HEK293 (cell line): Measurements from ENCODE around the gene TTC9.

Experiments used
- CTCF ChIA-PET: fragments of 350-600 bp; formaldehyde crosslinking; extraction: SDS; loops from one replicate; lab custom pipeline; 2021; ENCODE audit warnings: antibody characterized with exemption; lab: Yijun Ruan, JAX
- POLR2A ChIA-PET: fragments of 300-600 bp; formaldehyde crosslinking; extraction: SDS; loops from one replicate; lab custom pipeline; 2020; ENCODE audit warnings: antibody characterized with exemption, inconsistent platforms; lab: Yijun Ruan, JAX
- H3K27ac ChIP-seq: fragments of 200-500 bp; sonication (Bioruptor generic); 2 replicates; pipeline ENCODE4 v1.5.1; 2014; ENCODE audit warnings: low read depth, low read length, control low read depth, inconsistent platforms; ENCODE audit errors: extremely low read depth
- H3K36me3 ChIP-seq, 2 experiments: fragments of 200-500 bp in 1 of 2; sonication (Bioruptor generic) in 1 of 2; 1 replicate in 1 of 2; 2 replicates in 1 of 2; pipeline ENCODE4 v1.5.1; 2014 to 2017; ENCODE audit warnings: inconsistent platforms in 2 of 2, low read length in 2 of 2; ENCODE audit not compliant: control insufficient read depth in 2 of 2, insufficient read depth in 1 of 2
- H3K4me1 ChIP-seq: fragments of 200-500 bp; sonication (Bioruptor generic); 2 replicates; pipeline ENCODE4 v1.5.1; 2014; ENCODE audit warnings: mild to moderate bottlenecking, low read length, inconsistent platforms; ENCODE audit not compliant: control insufficient read depth, insufficient read depth
- H3K4me3 ChIP-seq: 2 replicates; pipeline ENCODE4 v1.5.1; 2011; ENCODE audit warnings: low read depth, mild to moderate bottlenecking, control low read depth, low read length, moderate library complexity
- H3K9me3 ChIP-seq: fragments of 200-500 bp; sonication (Bioruptor generic); 2 replicates; pipeline ENCODE4 v1.5.1; 2014; ENCODE audit warnings: low read depth, low read length, inconsistent platforms; ENCODE audit not compliant: control insufficient read depth, insufficient read depth
- AEBP2 ChIP-seq: fragments of 450-650 bp; formaldehyde crosslinking; IDR thresholded peaks from 2 replicates; pipeline ENCODE4 v1.5.1; 2016; ENCODE audit warnings: missing biosample characterization, missing genetic modification characterization, borderline replicate concordance
- BCL11A ChIP-seq: fragments of 450-650 bp; formaldehyde crosslinking; IDR thresholded peaks from 2 replicates; pipeline ENCODE4 v1.5.1; 2016; ENCODE audit warnings: low read depth, missing biosample characterization, missing genetic modification characterization
- TCF7L2 ChIP-seq: IDR thresholded peaks from 2 replicates; pipeline ENCODE4 v1.6.1; 2011; ENCODE audit warnings: low read depth, mild to moderate bottlenecking, inconsistent platforms, low read length, moderate library complexity, borderline replicate concordance
- TRIM28 ChIP-seq: IDR thresholded peaks from 2 replicates; pipeline ENCODE4 v1.6.1; 2011; ENCODE audit warnings: low read length, control low read depth, borderline replicate concordance
- ZBTB11 ChIP-seq: fragments of 450-650 bp; formaldehyde crosslinking; conservative IDR thresholded peaks from 2 replicates; pipeline ENCODE4 v1.5.1; 2016; ENCODE audit warnings: low read depth, missing biosample characterization, missing genetic modification characterization
- ZBTB48 ChIP-seq: fragments of 450-650 bp; formaldehyde crosslinking; IDR thresholded peaks from 2 replicates; pipeline ENCODE4 v1.5.1; 2016; ENCODE audit warnings: missing biosample characterization, missing genetic modification characterization
- ZNF140 ChIP-seq: fragments of 450-650 bp; formaldehyde crosslinking; IDR thresholded peaks from 2 replicates; pipeline ENCODE4 v1.5.1; 2016; ENCODE audit warnings: missing biosample characterization, missing genetic modification characterization
- ZNF18 ChIP-seq: fragments of 450-650 bp; formaldehyde crosslinking; IDR thresholded peaks from 2 replicates; pipeline ENCODE4 v1.5.1; 2016; ENCODE audit warnings: missing biosample characterization, missing genetic modification characterization
- ZNF2 ChIP-seq: fragments of 450-650 bp; formaldehyde crosslinking; IDR thresholded peaks from 2 replicates; pipeline ENCODE4 v1.5.1; 2016; ENCODE audit warnings: missing biosample characterization, missing genetic modification characterization
- ZNF335 ChIP-seq: fragments of 450-650 bp; formaldehyde crosslinking; conservative IDR thresholded peaks from 2 replicates; pipeline ENCODE4 v1.5.1; 2016; ENCODE audit warnings: missing biosample characterization, missing genetic modification characterization
- ZNF341 ChIP-seq: fragments of 450-650 bp; formaldehyde crosslinking; IDR thresholded peaks from 2 replicates; pipeline ENCODE4; 2016; ENCODE audit warnings: low read depth, missing biosample characterization, missing genetic modification characterization
- ZNF398 ChIP-seq: fragments of 450-650 bp; formaldehyde crosslinking; IDR thresholded peaks from 2 replicates; pipeline ENCODE4 v1.5.1; 2017; ENCODE audit warnings: missing biosample characterization, missing genetic modification characterization
- ZNF521 ChIP-seq: fragments of 450-650 bp; formaldehyde crosslinking; IDR thresholded peaks from 2 replicates; pipeline ENCODE4 v1.5.1; 2017; ENCODE audit warnings: missing biosample characterization, mild to moderate bottlenecking, missing genetic modification characterization
- ZNF548 ChIP-seq: fragments of 450-650 bp; formaldehyde crosslinking; IDR thresholded peaks from 2 replicates; pipeline ENCODE4 v1.5.1; 2016; ENCODE audit warnings: missing biosample characterization, missing genetic modification characterization
- ZNF624 ChIP-seq: fragments of 450-650 bp; formaldehyde crosslinking; IDR thresholded peaks from 2 replicates; pipeline ENCODE4 v1.5.1; 2017; ENCODE audit warnings: missing biosample characterization, missing genetic modification characterization
- ZNF658 ChIP-seq: fragments of 450-650 bp; formaldehyde crosslinking; IDR thresholded peaks from 2 replicates; pipeline ENCODE4; 2016; ENCODE audit warnings: missing biosample characterization, missing genetic modification characterization
- ZNF76 ChIP-seq: fragments of 450-650 bp; formaldehyde crosslinking; IDR thresholded peaks from 2 replicates; pipeline ENCODE4; 2016; ENCODE audit warnings: low read depth, missing biosample characterization, missing genetic modification characterization, borderline replicate concordance
- ZNF843 ChIP-seq: fragments of 450-650 bp; formaldehyde crosslinking; IDR thresholded peaks from 2 replicates; pipeline ENCODE4 v1.5.1; 2016; ENCODE audit warnings: missing biosample characterization, missing genetic modification characterization
- ZSCAN30 ChIP-seq: fragments of 450-650 bp; IDR thresholded peaks from 2 replicates; pipeline ENCODE4 v1.5.1; 2018; ENCODE audit warnings: missing biosample characterization, mild to moderate bottlenecking, missing genetic modification characterization, moderate library complexity

TTC9 gene

GRCh38 chr14:70680748-70681147 lies 39.0 kb downstream of the TTC9 start:
- no peak overlapping the region for H3K27ac ChIP-seq
- POLR2A ChIA-PET, result no interaction called here
- TF ChIP-seq ZNF140 (tag by site-specific recombination) (0 out of 2 replicates have a peak, but pooled peaks have one; percentile 21), TRIM28 (no peak), ZNF658 (tag by site-specific recombination) (no peak), ZNF843 (no peak), BCL11A (tag by site-specific recombination) (no peak), ZNF548 (tag by site-specific recombination) (no peak), ZNF624 (tag by site-specific recombination) (no peak), ZNF398 (no peak)

GRCh38 chr14:70683983-70684382 lies 42.3 kb downstream of the TTC9 start:
- no peak for TF ChIP-seq ZBTB11 (tag by site-specific recombination)
- no peak for TF ChIP-seq TCF7L2
- TF ChIP-seq, all 188 proteins: peak for 0
- Histone ChIP-seq H3K27ac (no peak overlapping the region), H3K36me3 (no peaks in the 10 kb centered on the region), H3K9me3 (no peaks in the 10 kb centered on the region), H3K4me3 (no peak overlapping the region), H3K4me1 (no peaks in the 10 kb centered on the region)
- POLR2A ChIA-PET, result no interaction called here
- CTCF ChIA-PET, result interaction anchor here (0.9 to 1.0 kb wide), 2 partner anchors 12 to 133 kb away, joined by 3 read pairs; no protein-coding TSS in a partner anchor

More at GRCh38 chr14:70680748-70681147, 39.0 kb downstream of the TTC9 start:
- Histone ChIP-seq H3K4me3 (no peak overlapping the region), H3K9me3 (no peaks in the 10 kb centered on the region), H3K36me3 (no peaks in the 10 kb centered on the region), H3K4me1 (no peaks in the 10 kb centered on the region)
- CTCF ChIA-PET, result no interaction called here

GRCh38 chr14:70685474-70686197 lies 43.9 kb downstream of the TTC9 start:
- H3K27ac ChIP-seq, result no peak overlapping the region
- ChIA-PET CTCF (no interaction called here), POLR2A (no interaction called here)
- H3K36me3 ChIP-seq, result no peaks in the 10 kb centered on the region
- H3K4me3 ChIP-seq, result no peak overlapping the region
- TF ChIP-seq AEBP2 (tag by site-specific recombination) (no peak), ZNF341 (tag by site-specific recombination) (no peak), ZBTB48 (tag by site-specific recombination) (no peak), ZNF76 (tag by site-specific recombination) (no peak), ZNF18 (tag by site-specific recombination) (no peak), ZNF2 (tag by site-specific recombination) (no peak), ZSCAN30 (tag by site-specific recombination) (no peak), ZNF521 (tag by site-specific recombination) (no peak), ZNF335 (tag by site-specific recombination) (no peak)
- no peaks in the 10 kb centered on the region for H3K9me3 ChIP-seq
- H3K4me1 ChIP-seq, result no peaks in the 10 kb centered on the region
